A549 (cell line): ENCODE data around the gene ITIH4.

ENCODE experiments used
- ESRRA ChIP-seq: fragments of 150-350 bp; IDR thresholded peaks from 2 replicates; pipeline ENCODE4 v1.6.1; 2014; ENCODE audit warnings: mild to moderate bottlenecking, low read length, borderline replicate concordance
- MAFK ChIP-seq: fragments of 450-650 bp; IDR thresholded peaks from 2 replicates; pipeline ENCODE4 v1.6.1; 2014; ENCODE audit not compliant: partially characterized antibody
- MAZ ChIP-seq: fragments of 150-350 bp; IDR thresholded peaks from 2 replicates; pipeline ENCODE4 v1.6.1; 2014; ENCODE audit warnings: antibody characterized with exemption, low read depth, low read length, borderline replicate concordance
- NFE2L2 ChIP-seq: fragments of 150-350 bp; conservative IDR thresholded peaks from 2 replicates; pipeline ENCODE4 v1.6.1; 2014; ENCODE audit warnings: low read length
- POLR2A ChIP-seq: IDR thresholded peaks from 2 replicates; pipeline ENCODE4 v1.6.1; 2012; ENCODE audit warnings: mild to moderate bottlenecking, low read length
- RAD21 ChIP-seq, 2 experiments: fragments of >200 bp in 1 of 2; sonication (Bioruptor Twin) in 1 of 2; formaldehyde crosslinking in 1 of 2; IDR thresholded peaks in 1 of 2; conservative IDR thresholded peaks in 1 of 2; 2 replicates in 1 of 2; 3 replicates in 1 of 2; pipeline ENCODE4 v1.6.1; 2012 to 2018; ENCODE audit warnings: inconsistent platforms in 1 of 2
- TF ChIP-seq, protein P1 (sequence below): fragments of >200 bp; sonication (Bioruptor Twin); formaldehyde crosslinking; IDR thresholded peaks from 3 replicates; pipeline ENCODE4 v1.5.1; 2016
- TF ChIP-seq, protein P2 (sequence below): fragments of 200-600 bp; sonication (generic); IDR thresholded peaks from 2 replicates; pipeline ENCODE4 v1.6.1; 2016; ENCODE audit warnings: antibody characterized with exemption, mild to moderate bottlenecking, moderate library complexity
- TF ChIP-seq, protein P3 (sequence below): IDR thresholded peaks from 2 replicates; pipeline ENCODE4 v1.6.1; 2012
- TF ChIP-seq, protein P4 (sequence below): fragments of 450-650 bp; IDR thresholded peaks from 2 replicates; pipeline ENCODE4 v1.6.1; 2014; ENCODE audit warnings: antibody characterized with exemption
- TF ChIP-seq, protein P5 (sequence below): IDR thresholded peaks from 2 replicates; pipeline ENCODE4 v1.6.1; 2012
- TF ChIP-seq, protein P6 (sequence below): IDR thresholded peaks from 2 replicates; pipeline ENCODE4 v1.6.1; 2012; ENCODE audit warnings: low read depth, borderline replicate concordance

DNA sequence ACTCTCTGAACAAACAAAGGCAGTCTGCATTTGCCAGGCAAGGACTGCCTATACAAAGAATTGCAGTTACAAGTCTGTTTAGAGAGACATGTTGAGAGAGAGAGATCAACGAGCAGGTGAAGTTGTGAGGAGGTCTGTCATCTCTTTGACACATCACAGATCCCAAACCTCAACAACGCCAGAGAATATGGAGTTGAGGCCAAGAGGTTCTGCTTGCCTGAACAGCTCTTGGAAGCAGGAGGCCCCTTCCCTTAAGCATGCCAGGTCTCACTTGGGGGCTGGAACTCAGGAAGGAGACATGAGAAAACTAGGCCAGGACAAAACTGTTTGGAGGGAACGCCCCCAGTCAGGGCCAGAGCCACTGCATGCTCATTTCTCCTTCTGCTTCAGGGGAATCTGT is 26.7 kb upstream of the ITIH4 start:
- TF ChIP-seq MAFK (no peak), RAD21 (conservative IDR thresholded peaks at IDR 0.05 in 1 of 2, IDR thresholded peaks at IDR 0.05 in 1 of 2) (no peak), NFE2L2 (no peak), POLR2A (no peak), ESRRA (no peak), MAZ (no peak)
- TF ChIP-seq, protein P1, sequence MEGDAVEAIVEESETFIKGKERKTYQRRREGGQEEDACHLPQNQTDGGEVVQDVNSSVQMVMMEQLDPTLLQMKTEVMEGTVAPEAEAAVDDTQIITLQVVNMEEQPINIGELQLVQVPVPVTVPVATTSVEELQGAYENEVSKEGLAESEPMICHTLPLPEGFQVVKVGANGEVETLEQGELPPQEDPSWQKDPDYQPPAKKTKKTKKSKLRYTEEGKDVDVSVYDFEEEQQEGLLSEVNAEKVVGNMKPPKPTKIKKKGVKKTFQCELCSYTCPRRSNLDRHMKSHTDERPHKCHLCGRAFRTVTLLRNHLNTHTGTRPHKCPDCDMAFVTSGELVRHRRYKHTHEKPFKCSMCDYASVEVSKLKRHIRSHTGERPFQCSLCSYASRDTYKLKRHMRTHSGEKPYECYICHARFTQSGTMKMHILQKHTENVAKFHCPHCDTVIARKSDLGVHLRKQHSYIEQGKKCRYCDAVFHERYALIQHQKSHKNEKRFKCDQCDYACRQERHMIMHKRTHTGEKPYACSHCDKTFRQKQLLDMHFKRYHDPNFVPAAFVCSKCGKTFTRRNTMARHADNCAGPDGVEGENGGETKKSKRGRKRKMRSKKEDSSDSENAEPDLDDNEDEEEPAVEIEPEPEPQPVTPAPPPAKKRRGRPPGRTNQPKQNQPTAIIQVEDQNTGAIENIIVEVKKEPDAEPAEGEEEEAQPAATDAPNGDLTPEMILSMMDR = no peak
- TF ChIP-seq, protein P2, sequence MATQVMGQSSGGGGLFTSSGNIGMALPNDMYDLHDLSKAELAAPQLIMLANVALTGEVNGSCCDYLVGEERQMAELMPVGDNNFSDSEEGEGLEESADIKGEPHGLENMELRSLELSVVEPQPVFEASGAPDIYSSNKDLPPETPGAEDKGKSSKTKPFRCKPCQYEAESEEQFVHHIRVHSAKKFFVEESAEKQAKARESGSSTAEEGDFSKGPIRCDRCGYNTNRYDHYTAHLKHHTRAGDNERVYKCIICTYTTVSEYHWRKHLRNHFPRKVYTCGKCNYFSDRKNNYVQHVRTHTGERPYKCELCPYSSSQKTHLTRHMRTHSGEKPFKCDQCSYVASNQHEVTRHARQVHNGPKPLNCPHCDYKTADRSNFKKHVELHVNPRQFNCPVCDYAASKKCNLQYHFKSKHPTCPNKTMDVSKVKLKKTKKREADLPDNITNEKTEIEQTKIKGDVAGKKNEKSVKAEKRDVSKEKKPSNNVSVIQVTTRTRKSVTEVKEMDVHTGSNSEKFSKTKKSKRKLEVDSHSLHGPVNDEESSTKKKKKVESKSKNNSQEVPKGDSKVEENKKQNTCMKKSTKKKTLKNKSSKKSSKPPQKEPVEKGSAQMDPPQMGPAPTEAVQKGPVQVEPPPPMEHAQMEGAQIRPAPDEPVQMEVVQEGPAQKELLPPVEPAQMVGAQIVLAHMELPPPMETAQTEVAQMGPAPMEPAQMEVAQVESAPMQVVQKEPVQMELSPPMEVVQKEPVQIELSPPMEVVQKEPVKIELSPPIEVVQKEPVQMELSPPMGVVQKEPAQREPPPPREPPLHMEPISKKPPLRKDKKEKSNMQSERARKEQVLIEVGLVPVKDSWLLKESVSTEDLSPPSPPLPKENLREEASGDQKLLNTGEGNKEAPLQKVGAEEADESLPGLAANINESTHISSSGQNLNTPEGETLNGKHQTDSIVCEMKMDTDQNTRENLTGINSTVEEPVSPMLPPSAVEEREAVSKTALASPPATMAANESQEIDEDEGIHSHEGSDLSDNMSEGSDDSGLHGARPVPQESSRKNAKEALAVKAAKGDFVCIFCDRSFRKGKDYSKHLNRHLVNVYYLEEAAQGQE = no peak
- TF ChIP-seq, protein P3, sequence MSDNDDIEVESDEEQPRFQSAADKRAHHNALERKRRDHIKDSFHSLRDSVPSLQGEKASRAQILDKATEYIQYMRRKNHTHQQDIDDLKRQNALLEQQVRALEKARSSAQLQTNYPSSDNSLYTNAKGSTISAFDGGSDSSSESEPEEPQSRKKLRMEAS = no peak
- TF ChIP-seq, protein P4, sequence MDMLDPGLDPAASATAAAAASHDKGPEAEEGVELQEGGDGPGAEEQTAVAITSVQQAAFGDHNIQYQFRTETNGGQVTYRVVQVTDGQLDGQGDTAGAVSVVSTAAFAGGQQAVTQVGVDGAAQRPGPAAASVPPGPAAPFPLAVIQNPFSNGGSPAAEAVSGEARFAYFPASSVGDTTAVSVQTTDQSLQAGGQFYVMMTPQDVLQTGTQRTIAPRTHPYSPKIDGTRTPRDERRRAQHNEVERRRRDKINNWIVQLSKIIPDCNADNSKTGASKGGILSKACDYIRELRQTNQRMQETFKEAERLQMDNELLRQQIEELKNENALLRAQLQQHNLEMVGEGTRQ = no peak
- TF ChIP-seq, protein P5, sequence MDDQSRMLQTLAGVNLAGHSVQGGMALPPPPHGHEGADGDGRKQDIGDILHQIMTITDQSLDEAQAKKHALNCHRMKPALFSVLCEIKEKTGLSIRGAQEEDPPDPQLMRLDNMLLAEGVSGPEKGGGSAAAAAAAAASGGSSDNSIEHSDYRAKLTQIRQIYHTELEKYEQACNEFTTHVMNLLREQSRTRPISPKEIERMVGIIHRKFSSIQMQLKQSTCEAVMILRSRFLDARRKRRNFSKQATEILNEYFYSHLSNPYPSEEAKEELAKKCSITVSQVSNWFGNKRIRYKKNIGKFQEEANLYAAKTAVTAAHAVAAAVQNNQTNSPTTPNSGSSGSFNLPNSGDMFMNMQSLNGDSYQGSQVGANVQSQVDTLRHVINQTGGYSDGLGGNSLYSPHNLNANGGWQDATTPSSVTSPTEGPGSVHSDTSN = no peak
- TF ChIP-seq, protein P6, sequence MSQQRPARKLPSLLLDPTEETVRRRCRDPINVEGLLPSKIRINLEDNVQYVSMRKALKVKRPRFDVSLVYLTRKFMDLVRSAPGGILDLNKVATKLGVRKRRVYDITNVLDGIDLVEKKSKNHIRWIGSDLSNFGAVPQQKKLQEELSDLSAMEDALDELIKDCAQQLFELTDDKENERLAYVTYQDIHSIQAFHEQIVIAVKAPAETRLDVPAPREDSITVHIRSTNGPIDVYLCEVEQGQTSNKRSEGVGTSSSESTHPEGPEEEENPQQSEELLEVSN = no peak
